ENCODE results near the gene TRAF1. TPM values are rescaled to one million over a fixed set of nuclear protein-coding genes. Genes with fewer than 3 reads are reported as not detected.

The TRAF1 gene
- total RNA-seq, 8 experiments from 2014 or later = 0.54 to 3.4 (median 1.6) TPM

DNA sequence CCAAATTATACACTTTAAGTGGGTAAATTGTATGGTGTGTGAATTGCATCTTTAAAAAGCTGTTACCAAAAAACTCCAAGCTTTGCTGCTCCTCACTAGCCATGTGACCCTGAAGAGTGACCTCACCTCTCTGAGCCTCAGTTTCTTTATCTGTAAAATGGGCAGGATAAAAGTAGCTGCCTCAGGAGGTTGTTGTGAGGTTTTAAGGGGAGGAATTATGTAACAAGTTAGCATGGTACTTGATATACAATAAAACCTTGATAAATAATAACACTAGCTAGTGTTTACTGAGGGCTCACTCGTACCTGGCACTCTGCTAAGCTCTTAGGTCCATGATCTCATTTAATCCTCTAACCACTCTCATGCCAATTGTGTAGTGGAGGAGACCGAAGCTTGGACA, 30.6 kb downstream of the TRAF1 start:
- 72 to 100% (median 92%) methylated on average over 1 to 2 of the region's 2 CpGs; no CpG with 5 or more reads in 2 of the 10 experiments for WGBS, 10 experiments
- no peak overlapping the region for H3K4me3 ChIP-seq
- H3K27ac ChIP-seq = no peak overlapping the region
- ATAC-seq (replicated peaks in 6 of 8) = no peak
- H3K4me1 ChIP-seq (replicated peaks in 1 of 2) = peaks cover 8 to 12% of the 10 kb centered on the region in 2 donors
- in situ Hi-C loops (cut with MboI; ENCODE audit: low pct_unique_long_range_greater_than_20kb in 2 of 9, low sequenced_read_pairs in 9 of 9, unreplicated experiment in 9 of 9) = no loop called here

DNA sequence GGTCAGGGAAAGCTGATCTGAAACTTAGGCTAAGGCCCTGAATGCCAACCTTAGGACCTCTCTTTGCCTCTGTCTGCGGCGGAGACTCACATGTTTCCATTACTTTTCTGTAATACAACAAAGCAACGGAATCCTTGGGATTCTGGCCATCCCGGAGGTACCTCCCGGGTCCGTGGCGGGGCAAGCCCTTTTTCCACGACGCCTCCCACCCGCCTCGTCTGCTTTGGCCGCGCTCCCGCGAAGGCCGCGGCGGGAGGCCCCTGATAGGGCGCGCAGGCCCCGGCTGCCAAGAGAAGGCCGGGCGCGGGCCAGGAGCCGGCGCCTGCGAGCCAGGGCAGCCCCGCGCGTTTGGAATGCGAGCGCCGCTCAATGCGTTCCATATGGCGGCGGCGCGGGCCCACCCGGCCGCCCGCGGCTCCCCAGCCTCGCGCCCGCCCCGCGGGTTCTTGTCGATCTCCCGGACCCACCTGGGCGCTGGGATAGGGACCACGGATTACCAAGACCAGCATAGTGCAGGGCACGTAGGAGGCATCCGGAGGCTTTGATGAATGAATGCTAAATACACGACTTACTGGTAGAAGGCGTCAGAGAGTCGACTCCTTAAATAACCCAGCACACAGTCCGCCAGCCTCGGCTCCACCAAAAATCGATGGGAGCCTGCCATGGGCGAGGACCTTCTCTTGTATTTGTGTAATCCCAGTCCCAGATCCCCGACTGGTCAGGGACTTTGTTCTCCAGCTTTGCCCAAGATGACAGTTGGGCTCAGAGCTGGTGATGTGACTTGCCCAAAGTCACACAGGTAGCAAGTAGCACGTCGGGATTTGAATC, 32.1 kb downstream of the TRAF1 start:
- H3K27ac ChIP-seq = peak overlapping the region in 1 of 2 donors; percentile 75
- WGBS, 10 experiments = 0 to 100% (median 70%) methylated on average over 2 to 13 of the region's 63 CpGs; no CpG with 5 or more reads in 4 of the 10 experiments
- in situ Hi-C loops (cut with MboI; ENCODE audit: low pct_unique_long_range_greater_than_20kb in 2 of 9, low sequenced_read_pairs in 9 of 9, unreplicated experiment in 9 of 9) = no loop called here

DNA sequence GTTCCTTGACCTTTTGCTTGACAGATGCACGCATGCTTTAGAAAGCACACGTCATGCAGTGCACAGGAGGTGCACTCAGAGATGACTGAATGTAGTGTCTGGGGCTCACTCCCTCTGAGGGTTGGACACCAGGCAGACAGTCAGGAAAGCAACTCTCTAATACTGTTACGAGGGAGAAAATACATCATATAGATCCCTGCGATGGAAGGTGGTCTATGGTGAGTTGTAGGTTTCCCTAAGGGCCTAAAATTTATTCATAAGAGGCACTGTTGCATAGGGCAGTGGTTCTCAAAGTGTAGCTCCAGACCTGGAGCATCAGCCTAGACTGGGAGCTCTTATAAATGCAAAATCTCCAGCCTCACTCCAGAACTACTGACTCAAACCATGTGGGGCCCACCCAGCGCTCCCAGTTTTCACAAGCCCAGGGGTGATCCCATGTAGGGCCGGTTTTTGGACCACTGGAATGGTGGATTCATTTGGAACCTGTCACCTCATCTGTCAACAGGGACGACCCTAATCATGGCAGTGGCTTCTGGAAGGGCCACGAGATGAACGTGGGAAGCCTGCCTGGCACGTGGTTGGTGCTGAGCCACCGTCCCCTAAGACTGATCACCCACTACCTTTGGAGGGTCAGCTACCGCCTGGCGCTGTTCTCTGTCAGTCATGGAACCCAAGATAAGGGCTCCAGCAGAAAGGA, 32.8 kb downstream of the TRAF1 start:
- no peak overlapping the region for H3K4me3 ChIP-seq
- 50 to 100% (median 75%) methylated on average over 1 to 6 of the region's 13 CpGs; no CpG with 5 or more reads in 2 of the 10 experiments for WGBS, 10 experiments
- peak in 5 of 8 experiments; percentile 91 to 96 (median 94) for ATAC-seq (replicated peaks in 6 of 8)
- peak overlapping the region in 1 of 2 donors; percentile 75 for H3K27ac ChIP-seq
- H3K4me1 ChIP-seq (replicated peaks in 1 of 2) = peaks cover 8 to 12% of the 10 kb centered on the region in 2 donors
- in situ Hi-C loops (cut with MboI; ENCODE audit: low pct_unique_long_range_greater_than_20kb in 2 of 9, low sequenced_read_pairs in 9 of 9, unreplicated experiment in 9 of 9) = no loop called here

More for the DNA sequence above, 32.1 kb downstream of the TRAF1 start:
- peak in 3 of 8 experiments; percentile 83 to 92 (median 87) for ATAC-seq (replicated peaks in 6 of 8)
- Histone ChIP-seq H3K4me3 (no peak overlapping the region), H3K4me1 (replicated peaks in 1 of 2) (peaks cover 8 to 12% of the 10 kb centered on the region in 2 donors)

DNA sequence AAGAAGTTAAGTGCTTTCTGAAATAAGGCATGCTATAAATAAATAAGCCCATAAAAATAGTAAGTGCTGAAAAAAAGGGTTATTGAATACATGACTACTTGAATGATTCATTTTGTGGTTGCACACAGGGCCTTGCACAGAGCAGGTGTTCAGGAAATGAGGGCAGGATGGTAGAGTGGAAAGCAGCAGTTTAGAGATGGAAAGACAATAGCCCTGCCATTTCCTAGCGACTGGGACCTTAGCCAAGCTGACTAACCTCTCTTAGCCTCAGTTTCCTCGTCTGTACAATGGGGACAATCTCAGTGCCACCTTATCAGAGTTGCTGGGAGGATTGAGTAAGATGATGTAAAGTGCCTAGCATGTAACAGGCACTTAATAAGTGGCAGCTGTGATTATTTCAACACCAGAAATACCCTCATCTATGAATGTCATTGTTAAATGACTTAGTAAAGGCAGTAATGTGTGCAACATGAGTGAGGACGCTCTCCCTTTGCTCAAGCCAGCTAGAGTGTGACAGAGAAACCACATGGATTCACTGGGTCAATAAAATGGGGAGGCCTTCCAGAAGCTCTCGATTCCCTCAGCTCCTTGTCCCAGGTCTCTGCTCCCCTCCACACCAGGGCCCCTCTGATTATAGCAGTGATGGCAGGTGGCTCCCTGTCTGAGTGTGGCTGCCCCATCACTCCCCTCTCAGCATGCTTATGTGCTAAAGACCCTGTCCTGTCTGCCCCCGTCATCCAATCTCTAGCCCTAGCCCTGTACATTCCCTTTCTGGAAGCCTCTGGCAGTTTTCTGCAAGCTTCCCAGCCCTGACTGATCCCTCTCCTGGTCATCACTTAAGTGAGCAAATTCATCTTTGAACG, 33.6 kb downstream of the TRAF1 start:
- Histone ChIP-seq H3K4me3 (no peak overlapping the region), H3K27ac (peak overlapping the region; percentile 43 to 75), H3K4me1 (replicated peaks in 1 of 2) (peaks cover 8 to 12% of the 10 kb centered on the region in 2 donors)
- WGBS, 10 experiments = 16 to 100% (median 72%) methylated on average over 1 to 6 of the region's 6 CpGs; no CpG with 5 or more reads in 1 of the 10 experiments
- ATAC-seq (replicated peaks in 6 of 8) = no peak
- in situ Hi-C loops (cut with MboI; ENCODE audit: low pct_unique_long_range_greater_than_20kb in 2 of 9, low sequenced_read_pairs in 9 of 9, unreplicated experiment in 9 of 9) = no loop called here

DNA sequence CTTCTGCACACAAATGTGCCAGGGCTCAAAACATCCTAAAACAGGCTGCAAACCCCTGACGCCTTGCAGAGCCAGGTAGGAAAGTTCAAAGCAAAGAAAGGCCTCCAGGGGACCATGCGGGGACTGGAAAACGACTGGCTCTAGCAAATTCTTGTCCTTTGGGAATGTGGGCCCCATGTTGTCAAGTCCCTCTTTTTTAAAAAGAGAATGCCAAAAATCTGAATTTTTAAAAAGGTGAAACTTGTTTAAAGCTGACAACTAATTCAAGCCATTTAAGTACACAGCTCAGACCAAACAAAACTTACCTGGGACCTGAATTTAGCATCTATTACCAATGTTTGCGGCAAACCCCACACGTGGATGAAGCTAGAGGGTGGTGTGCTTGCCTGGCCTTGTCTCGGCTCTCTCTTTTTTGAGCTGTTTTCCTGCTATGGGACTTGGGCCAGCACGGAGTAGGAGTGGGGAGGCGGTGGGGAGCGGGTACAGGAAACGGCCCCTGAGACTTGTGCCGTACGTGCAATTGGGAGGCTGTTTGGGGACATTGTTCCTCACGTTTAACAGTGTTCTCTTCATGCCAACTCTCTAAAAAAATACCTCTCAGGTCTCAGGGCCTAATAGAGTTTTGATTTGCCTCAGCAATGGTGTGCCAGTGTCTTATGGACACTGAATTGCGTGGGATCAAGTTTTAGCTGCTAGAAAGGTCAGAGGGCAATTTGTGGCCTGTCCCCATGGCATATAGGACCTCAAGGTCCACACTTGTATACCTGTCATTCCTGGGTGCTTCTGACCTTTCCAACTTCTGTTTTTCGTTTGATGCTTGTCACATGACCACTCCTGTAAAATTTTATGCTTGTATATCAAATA, 34.5 kb downstream of the TRAF1 start:
- Histone ChIP-seq H3K4me3 (no peak overlapping the region), H3K4me1 (replicated peaks in 1 of 2) (peaks cover 8 to 10% of the 10 kb centered on the region in 2 donors), H3K27ac (no peak overlapping the region)
- WGBS, 10 experiments = 40 to 94% (median 71%) methylated on average over 2 to 11 of the region's 15 CpGs
- ATAC-seq (replicated peaks in 6 of 8) = no peak
- in situ Hi-C loops (cut with MboI; ENCODE audit: low pct_unique_long_range_greater_than_20kb in 2 of 9, low sequenced_read_pairs in 9 of 9, unreplicated experiment in 9 of 9) = no loop called here

DNA sequence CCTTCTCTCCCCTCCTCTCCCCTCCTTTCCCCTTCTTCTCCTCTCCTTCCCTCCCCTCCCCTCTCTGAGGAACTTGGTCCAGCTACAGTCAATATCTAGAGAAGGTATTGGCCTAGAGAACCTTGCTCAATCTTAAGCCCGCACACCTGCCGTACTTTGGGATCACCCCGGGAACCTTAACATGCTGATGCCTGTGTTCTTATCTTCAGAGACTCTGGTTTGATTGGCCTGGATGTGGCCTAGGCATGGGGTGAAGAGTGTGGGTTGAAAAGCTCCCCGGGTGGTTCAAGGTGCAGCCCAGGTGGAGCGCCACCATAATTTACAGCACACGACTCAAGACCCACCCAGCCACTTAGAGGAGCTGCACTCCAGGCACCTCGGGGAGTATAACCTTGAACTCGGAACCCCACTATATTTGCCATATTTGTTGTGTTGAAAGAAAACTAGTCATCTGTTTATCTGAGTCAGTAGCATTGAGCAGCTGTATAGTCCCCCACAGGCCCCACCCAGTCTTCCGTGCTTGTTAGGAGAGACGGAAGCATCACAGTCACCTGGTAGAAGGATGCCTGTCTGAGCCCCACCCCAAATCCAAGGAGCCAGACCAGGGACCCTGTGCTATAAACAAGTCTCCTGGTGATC, 35.2 kb downstream of the TRAF1 start:
- WGBS, 10 experiments = 80 to 93% (median 86%) methylated on average over 1 to 5 of the region's 10 CpGs; no CpG with 5 or more reads in 6 of the 10 experiments
- H3K4me1 ChIP-seq (replicated peaks in 1 of 2) = peaks cover 8% of the 10 kb centered on the region in 2 donors
- in situ Hi-C loops (cut with MboI; ENCODE audit: low pct_unique_long_range_greater_than_20kb in 2 of 9, low sequenced_read_pairs in 9 of 9, unreplicated experiment in 9 of 9) = no loop called here
- no peak overlapping the region for H3K27ac ChIP-seq
- ATAC-seq (replicated peaks in 6 of 8) = no peak
- no peak overlapping the region for H3K4me3 ChIP-seq

DNA sequence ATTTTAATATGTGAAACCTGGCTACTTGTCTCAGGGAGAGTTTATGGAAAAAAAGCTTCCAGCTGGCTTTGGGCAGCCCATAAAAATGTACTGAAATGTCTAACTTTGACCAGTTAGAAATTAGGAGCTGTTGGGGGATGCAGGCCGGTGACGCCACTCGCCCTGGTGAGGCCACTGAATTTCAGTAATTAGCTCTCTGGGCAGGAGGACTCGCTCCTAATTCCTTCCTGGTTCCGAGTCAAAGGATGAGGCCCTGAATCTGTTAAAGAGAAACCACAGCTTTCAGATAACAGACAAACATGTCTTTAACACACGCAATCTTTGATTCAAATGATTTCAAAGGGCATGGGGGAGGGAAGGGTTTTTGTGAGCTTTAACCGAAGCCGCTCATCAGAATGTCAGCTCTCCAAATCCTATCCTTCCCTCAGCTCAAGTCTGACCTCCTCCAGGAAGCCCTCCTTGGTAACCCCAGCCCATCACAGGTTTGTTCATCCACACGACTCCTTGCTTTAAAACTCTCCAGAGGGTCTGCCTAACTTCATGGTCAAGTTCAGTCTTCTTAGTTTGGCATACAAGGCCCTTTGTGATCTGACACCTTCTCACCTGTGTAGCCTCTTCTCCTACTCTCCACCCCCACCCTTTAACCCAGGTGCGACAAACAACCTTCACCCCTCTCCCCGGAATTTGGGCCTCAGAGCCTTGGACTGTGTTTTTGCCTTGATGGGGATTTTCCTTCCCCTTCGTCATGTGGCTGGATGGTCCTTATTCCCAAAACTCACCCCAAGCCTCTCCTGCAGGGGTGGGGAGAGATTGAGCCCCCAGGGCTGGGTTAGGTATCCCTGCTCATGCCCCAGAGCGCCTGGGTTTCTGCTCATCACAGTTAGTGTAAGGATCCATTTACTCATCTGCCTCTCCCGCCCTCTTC, 36.0 kb downstream of the TRAF1 start:
- in situ Hi-C loops (cut with MboI; ENCODE audit: low pct_unique_long_range_greater_than_20kb in 2 of 9, low sequenced_read_pairs in 9 of 9, unreplicated experiment in 9 of 9) = no loop called here
- WGBS, 10 experiments = 20 to 77% (median 62%) methylated on average over 1 to 11 of the region's 14 CpGs
- no peak for ATAC-seq (replicated peaks in 6 of 8)

DNA sequence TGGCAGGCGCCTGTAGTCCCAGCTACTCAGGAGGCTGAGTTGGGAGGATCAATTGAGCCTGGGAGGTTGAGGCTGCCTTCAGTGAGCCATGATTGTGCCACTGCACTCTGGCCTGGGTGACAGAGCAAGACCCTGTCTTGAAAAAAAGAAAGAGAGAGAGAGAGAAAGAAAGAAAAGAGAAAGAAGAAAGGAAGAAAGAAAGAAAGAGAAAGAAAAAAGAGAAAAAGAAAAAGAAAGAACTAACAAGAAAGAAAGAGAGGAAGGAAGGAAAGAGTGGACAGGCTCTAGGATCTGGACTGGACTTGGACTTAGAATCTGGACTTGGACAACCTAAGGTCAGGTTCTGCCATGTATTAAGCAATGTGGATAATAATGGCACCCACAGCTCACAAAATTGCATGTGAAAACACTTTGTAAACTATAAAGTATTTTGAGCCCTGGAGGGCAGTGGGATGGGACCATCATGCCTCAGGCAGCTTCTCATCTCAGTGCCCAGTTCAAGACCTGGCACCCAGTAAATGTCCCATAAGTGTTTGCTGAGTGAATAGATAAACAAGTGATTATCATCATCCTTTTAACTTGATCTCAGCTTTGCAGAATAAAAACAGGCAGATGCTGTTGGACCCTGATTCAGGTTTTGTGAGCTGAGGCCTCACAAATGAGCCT, 36.9 kb downstream of the TRAF1 start:
- in situ Hi-C loops (cut with MboI; ENCODE audit: low pct_unique_long_range_greater_than_20kb in 2 of 9, low sequenced_read_pairs in 9 of 9, unreplicated experiment in 9 of 9) = no loop called here
- no peak overlapping the region for H3K4me3 ChIP-seq
- no peak for ATAC-seq (replicated peaks in 6 of 8)

More for the DNA sequence above, 36.0 kb downstream of the TRAF1 start:
- Histone ChIP-seq H3K4me1 (replicated peaks in 1 of 2) (peaks cover 8% of the 10 kb centered on the region in 2 donors), H3K4me3 (no peak overlapping the region), H3K27ac (no peak overlapping the region)

DNA sequence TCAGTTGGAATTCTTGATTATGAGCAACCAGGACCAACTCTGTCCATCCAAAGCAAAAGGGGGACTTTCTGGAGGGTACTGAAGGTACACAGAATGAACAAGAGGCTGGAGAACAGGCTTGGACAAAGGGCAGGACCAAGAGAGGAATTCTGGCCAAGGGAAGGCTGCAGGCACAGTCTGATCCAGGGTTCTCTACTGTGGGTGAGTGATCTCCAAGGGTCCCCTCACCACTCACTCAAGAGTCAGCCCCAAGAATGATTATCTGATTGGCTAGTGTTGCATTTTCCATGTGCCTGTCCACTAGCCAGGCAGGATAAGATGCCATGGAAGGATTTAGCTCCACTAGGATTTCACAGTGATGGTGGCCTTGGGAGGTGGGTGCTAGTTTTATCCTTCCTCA, 38.0 kb downstream of the TRAF1 start:
- ATAC-seq (replicated peaks in 6 of 8) = no peak
- H3K4me3 ChIP-seq = no peak overlapping the region
- H3K27ac ChIP-seq = no peak overlapping the region
- peaks cover 2 to 4% of the 10 kb centered on the region in 2 donors for H3K4me1 ChIP-seq (replicated peaks in 1 of 2)
- in situ Hi-C loops (cut with MboI; ENCODE audit: low pct_unique_long_range_greater_than_20kb in 2 of 9, low sequenced_read_pairs in 9 of 9, unreplicated experiment in 9 of 9) = no loop called here

More for the DNA sequence above, 36.9 kb downstream of the TRAF1 start:
- H3K27ac ChIP-seq = no peak overlapping the region
- peaks cover 8% of the 10 kb centered on the region in 2 donors for H3K4me1 ChIP-seq (replicated peaks in 1 of 2)
- 83 to 100% (median 100%) methylated on average over 1 of the region's 1 CpG; no CpG with 5 or more reads in 2 of the 10 experiments for WGBS, 10 experiments

DNA sequence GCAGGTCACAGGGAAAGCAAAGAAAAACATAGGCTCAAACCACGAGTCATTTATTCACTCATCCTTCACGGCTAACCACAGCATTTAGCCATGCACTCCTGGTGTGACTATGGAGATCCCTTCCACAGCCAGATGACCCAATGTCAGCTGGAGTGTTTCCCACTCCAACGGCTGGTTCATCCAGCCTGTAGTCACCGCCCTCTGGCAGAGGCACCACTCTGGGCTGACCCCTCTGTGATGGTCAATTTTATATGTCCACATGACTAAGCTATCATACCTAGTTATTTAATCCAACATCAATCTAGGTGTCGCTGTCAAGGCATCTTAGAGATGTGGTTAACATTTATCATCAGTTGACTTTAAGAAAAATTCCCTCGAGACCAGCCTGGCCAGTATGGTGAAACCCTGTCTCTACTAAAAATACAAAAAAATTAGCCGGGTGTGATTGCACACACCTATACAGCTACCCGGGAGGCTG, 40.1 kb downstream of the TRAF1 start:
- WGBS, 10 experiments = 43 to 100% (median 80%) methylated on average over 1 to 8 of the region's 8 CpGs
- H3K27ac ChIP-seq = peak overlapping the region in 1 of 2 donors; percentile 41
- in situ Hi-C loops (cut with MboI; ENCODE audit: low pct_unique_long_range_greater_than_20kb in 2 of 9, low sequenced_read_pairs in 9 of 9, unreplicated experiment in 9 of 9) = no loop called here
- H3K4me1 ChIP-seq (replicated peaks in 1 of 2) = no peaks in the 10 kb centered on the region
- H3K4me3 ChIP-seq = no peak overlapping the region
- ATAC-seq (replicated peaks in 6 of 8) = peak in 2 of 8 experiments; percentile 27 to 66
